NCI-H226 (cell line): ENCODE results near the gene FGFRL1.
A peak's percentile ranks its signal among the peaks of the same experiment; 100 is the strongest.
"Not testable (repeated sequence)": the region's sequence is repeated elsewhere in the genome, so short reads cannot be mapped to it uniquely, and the experiment has no call there.

ENCODE experiments used
- DNase-seq: peaks from one replicate; pipeline ENCODE4 v3.0.0-alpha.2; 2015

Gene FGFRL1

DNA sequence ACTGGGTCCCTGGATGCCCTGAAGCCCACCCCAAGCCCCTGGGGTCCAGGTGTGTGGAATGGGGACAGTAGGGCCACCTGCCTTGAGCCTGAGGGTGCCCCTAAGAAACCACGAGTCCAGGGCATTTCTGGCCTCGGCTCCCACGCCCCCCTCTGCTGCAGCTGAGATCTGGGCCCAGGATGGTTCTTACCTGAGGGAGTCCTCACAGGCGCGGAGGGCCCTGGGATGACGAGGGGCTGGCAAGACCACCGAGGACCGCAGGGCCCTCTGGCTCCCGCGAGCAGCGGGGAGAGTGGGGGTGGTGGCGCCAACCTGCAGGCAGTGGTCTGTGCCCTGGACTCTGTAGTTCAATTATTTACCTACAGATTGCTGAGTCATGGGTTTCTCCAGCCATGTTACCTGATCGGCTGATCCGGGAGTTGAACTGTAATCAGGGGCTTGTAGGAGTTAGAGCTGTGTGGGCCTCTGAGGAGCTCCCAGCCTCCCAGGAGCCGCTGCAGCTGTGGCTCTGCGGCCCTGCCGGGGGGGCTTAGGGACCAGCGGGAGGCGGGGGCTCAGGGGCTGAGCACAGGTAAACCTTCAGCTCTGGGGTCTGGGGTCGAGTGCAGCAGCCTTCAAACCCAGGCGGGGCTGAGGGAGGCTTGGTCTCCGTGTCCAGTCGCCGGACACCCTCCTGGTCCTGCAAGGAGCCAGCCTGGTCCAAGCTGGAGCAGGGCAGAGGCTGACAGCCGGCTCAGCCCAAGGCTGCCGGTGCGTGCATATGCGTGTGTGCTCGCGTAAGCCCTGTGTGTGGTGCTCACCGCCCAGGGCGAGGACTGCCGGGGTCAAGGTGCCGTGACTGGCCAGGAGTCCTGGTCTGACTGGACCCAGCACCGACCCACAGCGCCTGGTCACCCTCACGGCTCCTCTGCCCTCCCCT lies 18.1 kb upstream of the FGFRL1 start, which contains the start of gene SLC26A1:
Gene SLC26A1 (minus strand): TSS at position 294 of the 919 bp plus-strand sequence. CDS start 1,701 bp downstream, outside the sequence.
- DNase-seq = no peak

GRCh38 chr4:995311-996026 lies 16.0 kb upstream of the FGFRL1 start:
- no peak for DNase-seq

GRCh38 chr4:996030-996996 lies 15.1 kb upstream of the FGFRL1 start:
- DNase-seq = no peak

DNA sequence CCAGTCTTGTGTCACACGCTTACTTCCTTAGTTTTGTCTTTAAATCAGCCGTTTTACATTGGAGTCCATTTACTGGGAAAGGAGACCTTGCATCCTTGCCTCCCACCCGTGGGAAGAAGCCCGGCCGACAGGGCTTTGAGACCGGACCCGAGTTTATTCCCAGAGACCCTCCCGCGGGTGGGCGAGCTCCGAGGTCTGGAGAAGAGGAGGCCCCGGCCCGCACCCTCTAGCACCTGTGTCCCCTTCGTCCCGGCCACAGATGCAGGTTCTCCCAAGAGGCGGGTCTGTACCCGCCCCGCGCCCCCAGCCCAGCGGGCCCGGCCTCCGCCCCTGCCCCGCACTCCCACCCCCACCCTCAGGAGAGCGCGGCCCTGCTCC lies 14.4 kb upstream of the FGFRL1 start:
- DNase-seq = no peak

- DNase-seq = no peak
These were observed 13.9 kb upstream of the FGFRL1 start for GRCh38 chr4:997375-998071.

DNA sequence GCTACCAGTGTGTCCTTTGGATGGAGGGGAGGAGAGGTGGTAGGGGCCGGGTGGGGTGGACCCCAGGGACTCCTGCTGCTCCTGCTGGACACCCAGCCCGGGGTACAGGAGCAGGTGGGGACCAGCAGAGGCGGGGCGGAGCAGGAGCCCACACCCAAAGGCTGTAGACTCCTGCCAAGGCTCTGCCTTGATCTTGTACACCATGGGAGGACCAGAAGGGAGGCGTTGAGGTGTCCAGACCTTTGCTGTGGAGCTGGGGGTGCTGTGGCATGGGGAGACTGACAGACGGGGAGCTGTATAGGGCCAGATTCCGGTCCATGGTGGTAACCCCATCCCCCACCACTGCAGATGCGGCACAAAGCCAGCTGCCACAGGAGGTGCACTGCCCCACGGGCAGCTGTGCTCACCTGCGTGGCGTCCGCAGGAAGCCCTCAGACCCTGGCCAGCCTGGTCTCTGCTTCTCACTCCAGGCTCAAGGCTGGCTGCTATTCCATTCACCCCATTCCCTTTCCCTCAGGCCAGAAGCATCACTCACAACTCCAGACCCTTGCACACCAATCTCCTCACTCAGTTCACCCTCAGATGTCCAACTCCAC lies 13.2 kb upstream of the FGFRL1 start:
- no peak for DNase-seq

- DNase-seq = not testable (repeated sequence)
These were observed 12.1 kb upstream of the FGFRL1 start for GRCh38 chr4:999240-999863.

GRCh38 chr4:999882-1000425 lies 11.5 kb upstream of the FGFRL1 start:
- no peak for DNase-seq

- DNase-seq = no peak
These were observed 10.7 kb upstream of the FGFRL1 start for GRCh38 chr4:1000686-1001260.

- DNase-seq = no peak
These were observed 9.8 kb upstream of the FGFRL1 start for GRCh38 chr4:1001561-1002130.

- DNase-seq = no peak
These were observed 9.2 kb upstream of the FGFRL1 start for GRCh38 chr4:1002131-1002630.

DNA sequence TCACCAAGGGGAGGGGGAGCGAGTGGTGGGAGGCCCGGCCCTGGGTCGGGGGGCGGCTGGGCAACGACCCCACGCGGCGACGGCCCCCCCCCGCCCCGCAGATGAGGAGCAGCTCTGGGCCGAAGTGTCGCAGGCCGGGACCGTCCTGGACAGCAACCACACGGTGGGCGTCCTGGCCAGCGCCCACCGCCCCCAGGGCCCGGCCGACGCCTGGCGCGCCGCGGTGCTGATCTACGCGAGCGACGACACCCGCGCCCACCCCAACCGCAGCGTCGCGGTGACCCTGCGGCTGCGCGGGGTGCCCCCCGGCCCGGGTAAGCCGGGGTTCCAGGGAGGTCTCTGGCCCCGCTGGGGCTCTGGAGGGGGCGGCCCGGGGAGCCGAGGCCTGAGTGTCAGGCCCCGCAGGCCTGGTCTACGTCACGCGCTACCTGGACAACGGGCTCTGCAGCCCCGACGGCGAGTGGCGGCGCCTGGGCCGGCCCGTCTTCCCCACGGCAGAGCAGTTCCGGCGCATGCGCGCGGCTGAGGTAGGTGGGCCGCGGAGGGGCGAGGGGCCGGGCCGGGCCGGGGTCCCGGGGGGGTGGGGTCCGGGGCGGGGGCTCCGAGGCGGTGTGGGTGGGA lies 8.7 kb upstream of the FGFRL1 start:
- no peak for DNase-seq

DNA sequence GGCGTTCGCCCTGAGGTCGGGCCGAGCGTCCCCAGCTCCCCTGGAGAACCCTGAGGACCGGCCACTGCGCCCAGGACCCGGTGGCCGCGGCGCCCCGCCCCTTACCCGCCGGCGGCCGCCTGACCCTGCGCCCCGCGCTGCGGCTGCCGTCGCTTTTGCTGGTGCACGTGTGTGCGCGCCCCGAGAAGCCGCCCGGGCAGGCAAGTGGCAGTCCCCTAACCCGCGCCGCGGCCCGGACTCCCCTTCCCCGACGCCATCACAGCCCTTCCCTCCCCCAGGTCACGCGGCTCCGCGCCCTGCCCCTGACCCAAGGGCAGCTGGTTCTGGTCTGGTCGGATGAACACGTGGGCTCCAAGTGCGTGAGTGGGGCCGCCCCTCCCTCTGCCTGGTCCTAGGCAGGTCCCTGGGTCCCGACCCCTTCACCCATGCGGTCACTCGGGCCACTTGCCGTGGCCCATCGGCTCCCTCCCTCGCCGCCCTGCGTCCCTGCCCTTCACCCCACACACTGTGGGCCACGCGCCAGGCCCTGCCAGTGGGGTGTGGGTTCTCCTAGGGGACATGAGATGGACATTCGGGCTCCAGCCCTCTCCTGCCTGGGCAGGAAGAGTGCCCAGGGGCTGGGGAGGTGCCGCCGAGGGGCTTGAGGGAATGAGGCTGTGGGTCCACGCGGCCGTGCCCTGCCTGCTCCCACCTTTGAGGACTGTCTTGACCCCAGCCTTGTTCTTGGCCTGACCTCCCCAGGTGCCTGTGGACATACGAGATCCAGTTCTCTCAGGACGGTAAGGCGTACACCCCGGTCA lies 8.0 kb upstream of the FGFRL1 start:
- DNase-seq = no peak

- DNase-seq = no peak
These were observed 7.4 kb upstream of the FGFRL1 start for GRCh38 chr4:1004071-1004418.

- DNase-seq = no peak
These were observed 6.6 kb upstream of the FGFRL1 start for GRCh38 chr4:1004557-1005485.

- DNase-seq = no peak
These were observed 4.6 kb upstream of the FGFRL1 start for GRCh38 chr4:1006856-1007255.

DNA sequence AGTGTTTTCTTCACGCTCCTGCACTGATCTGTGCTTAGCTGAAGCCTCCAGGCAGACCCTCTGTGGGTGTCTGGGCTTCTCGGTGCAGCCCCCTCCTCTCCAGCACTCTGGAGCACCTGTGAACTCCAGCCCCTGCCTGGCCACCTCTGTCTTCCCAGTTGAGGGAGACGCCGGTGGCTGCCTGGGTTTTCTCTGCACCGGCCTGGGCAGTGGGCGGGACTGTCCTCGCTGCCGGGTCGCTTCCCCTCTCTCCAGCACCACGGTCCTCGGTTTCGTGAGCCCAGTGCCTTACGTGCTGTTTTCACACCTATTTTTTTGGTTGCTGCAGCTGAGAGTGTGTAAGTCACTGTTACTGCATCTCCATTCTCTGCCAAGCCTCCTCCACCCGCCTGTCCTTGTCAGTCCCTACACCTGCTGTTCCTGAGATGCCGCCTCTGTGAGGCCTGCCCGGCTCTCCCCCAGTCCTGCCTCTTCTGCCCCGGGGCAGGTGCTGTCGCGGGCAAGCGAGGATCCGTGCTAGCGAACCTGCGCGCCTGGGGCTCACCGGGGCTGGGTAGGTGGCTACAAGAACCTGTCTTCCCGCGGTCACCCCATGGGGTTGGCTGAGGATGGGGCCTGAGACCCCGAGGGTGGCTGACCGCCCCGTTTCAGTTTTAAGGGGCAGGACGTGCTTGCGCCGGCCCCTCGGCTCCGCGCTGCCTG lies 2.4 kb upstream of the FGFRL1 start:
- DNase-seq = peak; percentile 13
